Measurements from ENCODE around the gene CGNL1. TPM values are rescaled to one million over a fixed set of nuclear protein-coding genes. Genes with fewer than 3 reads are reported as not detected.

Gene CGNL1
- total RNA-seq, 4 donors from 2014 or later = 5.7 to 22.9 (median 14.5) TPM

DNA sequence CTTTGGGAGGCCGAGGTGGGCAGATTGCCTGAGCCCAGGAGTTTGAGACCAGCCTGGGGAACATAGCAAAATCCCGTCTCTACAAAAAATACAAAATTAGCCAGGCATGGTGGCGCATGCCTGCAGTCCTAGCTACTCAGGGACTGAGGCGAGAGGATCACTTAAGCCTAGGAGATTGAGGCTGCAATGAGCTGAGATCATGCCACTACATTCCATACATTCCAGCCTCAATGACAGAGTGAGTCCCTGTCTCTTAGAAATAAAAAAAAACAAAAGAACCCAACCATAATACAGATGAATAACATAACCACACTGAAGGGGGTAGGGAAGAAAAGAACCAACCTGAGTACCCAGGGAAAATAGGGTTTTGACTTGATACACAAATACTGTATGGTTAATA is 19.7 kb upstream of the CGNL1 start:
- no peak for TF ChIP-seq POLR2A (IDR thresholded peaks at IDR 0.05)
- TF ChIP-seq, protein P1, sequence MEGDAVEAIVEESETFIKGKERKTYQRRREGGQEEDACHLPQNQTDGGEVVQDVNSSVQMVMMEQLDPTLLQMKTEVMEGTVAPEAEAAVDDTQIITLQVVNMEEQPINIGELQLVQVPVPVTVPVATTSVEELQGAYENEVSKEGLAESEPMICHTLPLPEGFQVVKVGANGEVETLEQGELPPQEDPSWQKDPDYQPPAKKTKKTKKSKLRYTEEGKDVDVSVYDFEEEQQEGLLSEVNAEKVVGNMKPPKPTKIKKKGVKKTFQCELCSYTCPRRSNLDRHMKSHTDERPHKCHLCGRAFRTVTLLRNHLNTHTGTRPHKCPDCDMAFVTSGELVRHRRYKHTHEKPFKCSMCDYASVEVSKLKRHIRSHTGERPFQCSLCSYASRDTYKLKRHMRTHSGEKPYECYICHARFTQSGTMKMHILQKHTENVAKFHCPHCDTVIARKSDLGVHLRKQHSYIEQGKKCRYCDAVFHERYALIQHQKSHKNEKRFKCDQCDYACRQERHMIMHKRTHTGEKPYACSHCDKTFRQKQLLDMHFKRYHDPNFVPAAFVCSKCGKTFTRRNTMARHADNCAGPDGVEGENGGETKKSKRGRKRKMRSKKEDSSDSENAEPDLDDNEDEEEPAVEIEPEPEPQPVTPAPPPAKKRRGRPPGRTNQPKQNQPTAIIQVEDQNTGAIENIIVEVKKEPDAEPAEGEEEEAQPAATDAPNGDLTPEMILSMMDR (IDR thresholded peaks at IDR 0.05) = no peak
- no peak overlapping the region for H3K4me3 ChIP-seq (ENCODE audit: low read depth, poor library complexity, severe bottlenecking)
- no peak for DNase-seq (ENCODE audit: low spot score in 2 of 2)
- 82 to 89% methylated on average over 4 of the region's 4 CpGs for WGBS, 2 donors
- intact Hi-C loops (cut with DNase I; ENCODE audit: low total_unique reads) = no loop called here

DNA sequence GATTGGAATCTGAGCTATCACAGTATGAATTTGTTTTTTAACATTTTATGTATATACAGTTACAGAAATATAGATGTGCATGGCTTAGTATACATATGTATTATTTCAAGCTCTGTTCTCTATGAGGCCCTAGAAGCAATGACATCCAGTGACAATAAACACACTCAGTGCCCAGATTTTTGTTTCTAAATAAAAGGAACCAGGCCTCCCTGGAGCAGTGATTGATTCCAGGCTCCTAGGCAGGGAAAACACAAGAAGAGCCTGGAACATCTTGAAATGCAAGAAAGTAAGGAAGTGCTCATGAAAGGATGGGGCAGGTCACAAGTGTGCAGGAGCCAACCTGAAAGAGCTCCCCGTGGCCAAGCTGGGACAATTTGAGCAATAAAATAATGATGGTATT is 18.5 kb upstream of the CGNL1 start:
- intact Hi-C loops (cut with DNase I; ENCODE audit: low total_unique reads) = no loop called here
- no peak overlapping the region for H3K4me3 ChIP-seq (ENCODE audit: low read depth, poor library complexity, severe bottlenecking)
- TF ChIP-seq, protein P1 (IDR thresholded peaks at IDR 0.05) = no peak
- TF ChIP-seq POLR2A (IDR thresholded peaks at IDR 0.05) = no peak
- WGBS, 2 donors = 67 to 93% methylated on average over 1 of the region's 1 CpG
- no peak for DNase-seq (ENCODE audit: low spot score in 2 of 2)

DNA sequence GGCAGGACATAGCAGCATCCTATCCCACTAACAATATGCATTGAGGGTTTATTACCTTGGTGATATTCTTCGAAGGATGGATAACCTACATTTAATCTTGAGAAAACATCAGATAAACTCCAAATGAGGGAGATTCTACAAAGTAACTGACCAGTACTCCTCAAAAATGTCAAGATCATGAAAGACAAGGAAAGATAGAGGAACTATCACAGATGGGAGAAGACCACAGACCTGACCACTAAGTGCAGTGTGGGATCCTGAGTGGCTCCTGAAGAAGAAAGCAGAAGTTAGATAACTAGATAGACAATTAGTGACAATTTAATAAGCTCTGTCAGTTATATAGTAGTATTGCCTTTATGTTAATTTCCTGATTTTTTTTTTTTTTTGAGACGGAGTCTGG is 17.7 kb upstream of the CGNL1 start:
- 70 to 71% methylated on average over 2 of the region's 2 CpGs for WGBS, 2 donors
- no peak for DNase-seq (ENCODE audit: low spot score in 2 of 2)
- no peak for TF ChIP-seq POLR2A (IDR thresholded peaks at IDR 0.05)
- TF ChIP-seq, protein P1 (IDR thresholded peaks at IDR 0.05) = no peak
- intact Hi-C loops (cut with DNase I; ENCODE audit: low total_unique reads) = no loop called here
- no peak overlapping the region for H3K4me3 ChIP-seq (ENCODE audit: low read depth, poor library complexity, severe bottlenecking)

DNA sequence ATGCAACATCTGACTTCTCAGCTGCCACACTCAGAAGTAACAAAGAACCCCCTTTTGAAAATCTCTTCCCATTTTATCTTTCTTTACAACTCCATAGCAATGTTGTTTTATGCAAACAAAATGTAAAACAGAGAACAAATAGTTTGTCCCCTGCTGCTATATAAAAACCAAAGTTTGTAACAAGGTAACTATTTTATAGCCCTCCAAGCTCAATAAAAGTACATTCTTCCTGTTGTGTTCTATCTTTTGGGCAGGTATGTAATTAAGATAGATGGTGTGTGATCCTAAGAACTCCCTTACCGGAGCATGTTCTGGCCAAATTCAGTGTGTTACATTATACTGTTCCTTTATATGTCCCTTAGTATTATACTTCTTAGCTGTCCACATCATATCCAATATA is 12.6 kb upstream of the CGNL1 start:
- WGBS, 2 donors = 92 to 97% methylated on average over 1 of the region's 1 CpG
- no peak overlapping the region for H3K4me3 ChIP-seq (ENCODE audit: low read depth, poor library complexity, severe bottlenecking)
- TF ChIP-seq, protein P1 (IDR thresholded peaks at IDR 0.05) = no peak
- no peak for TF ChIP-seq POLR2A (IDR thresholded peaks at IDR 0.05)
- intact Hi-C loops (cut with DNase I; ENCODE audit: low total_unique reads) = no loop called here
- no peak for DNase-seq (ENCODE audit: low spot score in 2 of 2)

DNA sequence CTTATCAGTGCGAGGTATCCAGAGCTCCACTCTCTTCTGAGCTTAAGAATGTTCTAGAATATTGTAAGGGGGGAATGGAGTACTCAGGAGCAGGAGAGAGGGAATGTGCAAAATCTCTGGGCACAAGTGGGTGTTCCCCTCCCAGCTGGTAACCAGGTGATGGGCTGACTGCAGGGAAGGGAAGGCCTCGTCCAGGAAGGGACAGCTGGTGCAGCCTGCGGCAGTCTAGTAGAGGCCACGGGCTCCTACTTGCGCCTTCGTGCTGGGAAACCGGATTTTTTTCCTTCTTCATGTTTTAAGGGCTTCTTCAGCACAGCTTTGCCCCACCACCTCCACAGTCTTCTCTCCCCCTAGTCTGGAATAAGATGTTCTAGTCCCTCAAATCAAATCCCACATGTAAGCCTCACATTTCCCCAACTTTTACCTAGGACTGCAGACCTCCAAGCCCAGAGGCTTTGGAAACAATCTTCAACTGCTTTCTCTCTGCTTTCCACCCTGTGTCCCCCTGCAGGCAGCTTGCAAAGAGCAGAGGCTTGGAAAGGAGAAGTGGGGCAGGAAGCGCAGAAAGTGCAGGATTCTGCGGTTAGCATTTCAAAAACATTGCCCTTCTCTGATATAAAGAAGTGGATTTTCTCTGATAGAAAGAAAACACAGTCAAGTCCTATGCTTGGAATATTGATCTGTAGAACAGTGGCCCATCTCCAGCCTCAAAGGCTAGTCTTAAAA is 11.9 kb upstream of the CGNL1 start:
- no peak for DNase-seq (ENCODE audit: low spot score in 2 of 2)
- intact Hi-C loops (cut with DNase I; ENCODE audit: low total_unique reads) = no loop called here
- TF ChIP-seq, protein P1 (IDR thresholded peaks at IDR 0.05) = no peak
- TF ChIP-seq POLR2A (IDR thresholded peaks at IDR 0.05) = no peak
- 82 to 86% methylated on average over 9 of the region's 9 CpGs for WGBS, 2 donors
- no peak overlapping the region for H3K4me3 ChIP-seq (ENCODE audit: low read depth, poor library complexity, severe bottlenecking)

DNA sequence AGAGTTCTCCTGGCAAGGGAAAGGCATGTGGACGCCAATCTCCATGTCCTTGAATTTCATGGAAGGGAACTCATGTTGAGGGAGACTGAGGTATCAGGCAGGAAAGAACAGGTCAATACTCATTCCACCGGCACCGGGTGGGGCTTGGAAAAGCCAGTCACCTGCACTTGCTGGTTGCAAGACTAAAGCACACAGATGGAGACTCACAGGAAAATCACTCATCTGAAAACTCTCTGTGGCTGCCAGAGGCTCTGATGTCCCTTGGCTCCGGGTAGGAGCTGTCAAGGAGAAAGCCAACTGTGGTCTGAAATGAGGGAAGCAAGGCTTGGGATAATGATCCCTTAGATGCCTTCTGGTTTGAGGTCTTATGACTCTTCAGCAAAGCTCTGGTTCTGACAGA is 8.7 kb upstream of the CGNL1 start:
- 59 to 65% methylated on average over 4 of the region's 4 CpGs for WGBS, 2 donors
- no peak for DNase-seq (ENCODE audit: low spot score in 2 of 2)
- no peak for TF ChIP-seq POLR2A (IDR thresholded peaks at IDR 0.05)
- TF ChIP-seq, protein P1 (IDR thresholded peaks at IDR 0.05) = no peak
- H3K4me3 ChIP-seq (ENCODE audit: low read depth, poor library complexity, severe bottlenecking) = no peak overlapping the region
- intact Hi-C loops (cut with DNase I; ENCODE audit: low total_unique reads) = no loop called here

Measured in lower leg skin (tissue), 4 donors.